Tibial nerve (tissue), 3 donors: ENCODE results near the gene HIKESHI.

ENCODE experiments used
- CTCF ChIP-seq, 5 experiments: fragments of 200-600 bp in 3 of 5; fragments of 450-650 bp in 2 of 5; sonication (generic) in 3 of 5; IDR thresholded peaks; one replicate each; pipeline ENCODE4 v1.5.1; 2016 to 2019; ENCODE audit warnings: antibody characterized with exemption in 5 of 5, mild to moderate bottlenecking in 3 of 5, moderate library complexity in 2 of 5
- POLR2A ChIP-seq, 2 donors: fragments of 450-650 bp; IDR thresholded peaks; one replicate each; pipeline ENCODE4 v1.6.1; 2017; ENCODE audit warnings: antibody characterized with exemption in 2 of 2, mild to moderate bottlenecking in 2 of 2, moderate library complexity in 2 of 2

- no peak for TF ChIP-seq CTCF (IDR thresholded peaks at IDR 0.05)
- TF ChIP-seq POLR2A (IDR thresholded peaks at IDR 0.05): no peak
Measured at GRCh38 chr11:86358720-86359119, 56.7 kb downstream of the HIKESHI start.
